A673 (cell line): ENCODE measurements around the gene ZBTB38.

Experiments
- EZH2 ChIP-seq: fragments of 200-600 bp; sonication (generic); IDR thresholded peaks from 2 replicates; pipeline ENCODE4 v1.6.1; 2017; ENCODE audit warnings: borderline replicate concordance, low read depth, mild to moderate bottlenecking, mixed read lengths, antibody characterized with exemption, low read length; ENCODE audit not compliant: poor library complexity, severe bottlenecking
- TF ChIP-seq, protein P1 (sequence below): fragments of 300-800, 200-600 bp; sonication (generic); conservative IDR thresholded peaks from 2 replicates; pipeline ENCODE4 v1.5.1; 2017; ENCODE audit warnings: low read depth, mild to moderate bottlenecking, antibody characterized with exemption, low read length, moderate library complexity, mixed read lengths

DNA sequence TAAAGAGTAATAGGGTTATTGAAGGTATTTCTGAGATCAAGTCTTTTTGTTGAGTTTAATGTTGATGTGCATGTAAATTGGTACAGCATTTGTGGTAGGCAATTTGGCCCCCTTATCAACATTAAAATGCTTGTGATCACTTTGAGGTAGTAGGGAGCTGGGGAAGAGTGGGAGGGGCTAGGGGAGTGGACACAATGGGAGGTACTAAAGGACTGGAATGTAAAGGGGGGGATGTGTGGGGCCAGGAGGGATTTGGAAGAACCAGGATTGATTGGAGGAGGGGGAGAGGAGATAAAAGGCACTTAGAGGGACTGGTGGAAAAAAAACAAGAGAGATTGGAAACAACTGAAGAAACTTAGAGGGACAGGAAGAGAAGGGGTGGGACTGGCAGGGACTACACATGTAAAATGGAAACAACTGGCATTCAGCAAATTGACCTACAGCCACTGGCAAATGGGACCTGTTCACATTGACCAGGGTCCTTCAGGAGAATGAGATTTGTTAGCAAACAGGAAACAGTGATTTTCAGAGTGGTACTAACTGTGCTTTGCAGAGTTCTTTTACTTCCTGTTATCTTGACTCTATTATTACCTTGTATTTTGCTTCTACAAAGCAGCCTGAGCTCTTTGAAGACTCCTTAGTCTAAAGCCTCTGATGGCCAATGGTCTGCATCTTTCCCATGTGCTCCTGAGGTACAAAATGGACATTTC, 47.8 kb upstream of the ZBTB38 start:
- TF ChIP-seq, protein P1, sequence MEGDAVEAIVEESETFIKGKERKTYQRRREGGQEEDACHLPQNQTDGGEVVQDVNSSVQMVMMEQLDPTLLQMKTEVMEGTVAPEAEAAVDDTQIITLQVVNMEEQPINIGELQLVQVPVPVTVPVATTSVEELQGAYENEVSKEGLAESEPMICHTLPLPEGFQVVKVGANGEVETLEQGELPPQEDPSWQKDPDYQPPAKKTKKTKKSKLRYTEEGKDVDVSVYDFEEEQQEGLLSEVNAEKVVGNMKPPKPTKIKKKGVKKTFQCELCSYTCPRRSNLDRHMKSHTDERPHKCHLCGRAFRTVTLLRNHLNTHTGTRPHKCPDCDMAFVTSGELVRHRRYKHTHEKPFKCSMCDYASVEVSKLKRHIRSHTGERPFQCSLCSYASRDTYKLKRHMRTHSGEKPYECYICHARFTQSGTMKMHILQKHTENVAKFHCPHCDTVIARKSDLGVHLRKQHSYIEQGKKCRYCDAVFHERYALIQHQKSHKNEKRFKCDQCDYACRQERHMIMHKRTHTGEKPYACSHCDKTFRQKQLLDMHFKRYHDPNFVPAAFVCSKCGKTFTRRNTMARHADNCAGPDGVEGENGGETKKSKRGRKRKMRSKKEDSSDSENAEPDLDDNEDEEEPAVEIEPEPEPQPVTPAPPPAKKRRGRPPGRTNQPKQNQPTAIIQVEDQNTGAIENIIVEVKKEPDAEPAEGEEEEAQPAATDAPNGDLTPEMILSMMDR: no peak
- TF ChIP-seq EZH2: no peak
